ENCODE results near the gene KCTD19.

DNA sequence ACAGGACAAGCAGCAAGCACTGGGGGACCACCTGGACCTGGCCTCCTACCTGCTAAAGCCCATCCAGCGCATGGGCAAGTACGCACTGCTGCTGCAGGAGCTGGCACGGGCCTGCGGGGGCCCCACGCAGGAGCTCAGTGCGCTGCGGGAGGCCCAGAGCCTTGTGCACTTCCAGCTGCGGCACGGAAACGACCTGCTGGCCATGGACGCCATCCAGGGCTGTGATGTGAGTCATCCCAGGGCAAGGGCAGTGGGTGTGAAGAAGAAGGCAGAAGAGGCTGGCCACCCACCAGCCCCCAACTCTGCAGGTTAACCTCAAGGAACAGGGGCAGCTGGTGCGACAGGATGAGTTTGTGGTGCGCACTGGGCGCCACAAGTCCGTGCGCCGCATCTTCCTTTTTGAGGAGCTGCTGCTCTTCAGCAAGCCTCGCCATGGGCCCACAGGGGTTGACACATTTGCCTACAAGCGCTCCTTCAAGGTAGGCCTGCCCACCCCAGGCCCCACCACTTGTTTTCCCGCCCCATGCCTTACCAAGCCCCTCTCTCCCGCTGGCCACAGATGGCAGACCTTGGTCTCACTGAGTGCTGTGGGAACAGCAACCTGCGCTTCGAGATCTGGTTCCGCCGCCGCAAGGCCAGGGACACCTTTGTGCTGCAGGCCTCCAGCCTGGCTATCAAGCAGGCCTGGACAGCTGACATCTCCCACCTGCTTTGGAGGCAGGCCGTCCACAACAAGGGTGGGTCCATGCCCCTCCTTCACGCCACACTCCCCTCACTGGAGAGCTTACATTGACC lies 39.9 kb downstream of the KCTD19 start:
- TF ChIP-seq POLR2AphosphoS5 (IDR thresholded peaks at IDR 0.05; ENCODE audit: insufficient read depth in 1 of 2, low read depth in 1 of 2) = no peak
- TF ChIP-seq, protein P1, sequence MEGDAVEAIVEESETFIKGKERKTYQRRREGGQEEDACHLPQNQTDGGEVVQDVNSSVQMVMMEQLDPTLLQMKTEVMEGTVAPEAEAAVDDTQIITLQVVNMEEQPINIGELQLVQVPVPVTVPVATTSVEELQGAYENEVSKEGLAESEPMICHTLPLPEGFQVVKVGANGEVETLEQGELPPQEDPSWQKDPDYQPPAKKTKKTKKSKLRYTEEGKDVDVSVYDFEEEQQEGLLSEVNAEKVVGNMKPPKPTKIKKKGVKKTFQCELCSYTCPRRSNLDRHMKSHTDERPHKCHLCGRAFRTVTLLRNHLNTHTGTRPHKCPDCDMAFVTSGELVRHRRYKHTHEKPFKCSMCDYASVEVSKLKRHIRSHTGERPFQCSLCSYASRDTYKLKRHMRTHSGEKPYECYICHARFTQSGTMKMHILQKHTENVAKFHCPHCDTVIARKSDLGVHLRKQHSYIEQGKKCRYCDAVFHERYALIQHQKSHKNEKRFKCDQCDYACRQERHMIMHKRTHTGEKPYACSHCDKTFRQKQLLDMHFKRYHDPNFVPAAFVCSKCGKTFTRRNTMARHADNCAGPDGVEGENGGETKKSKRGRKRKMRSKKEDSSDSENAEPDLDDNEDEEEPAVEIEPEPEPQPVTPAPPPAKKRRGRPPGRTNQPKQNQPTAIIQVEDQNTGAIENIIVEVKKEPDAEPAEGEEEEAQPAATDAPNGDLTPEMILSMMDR (IDR thresholded peaks at IDR 0.05) = no peak

Measured in vagina (tissue), 2 donors.